HG03159 (cell line): Measurements from ENCODE around the gene CCT5.
"Not testable (repeated sequence)": the region's sequence is repeated elsewhere in the genome, so short reads cannot be mapped to it uniquely, and the experiment has no call there.

Experiments used
- ATAC-seq: cut with Tn5 transposase; IDR thresholded peaks from one replicate; pipeline ENCODE4 v1.9.1; 2021; ENCODE audit warnings: mild to moderate bottlenecking, moderate library complexity; ENCODE audit not compliant: unreplicated experiment

The CCT5 gene

DNA sequence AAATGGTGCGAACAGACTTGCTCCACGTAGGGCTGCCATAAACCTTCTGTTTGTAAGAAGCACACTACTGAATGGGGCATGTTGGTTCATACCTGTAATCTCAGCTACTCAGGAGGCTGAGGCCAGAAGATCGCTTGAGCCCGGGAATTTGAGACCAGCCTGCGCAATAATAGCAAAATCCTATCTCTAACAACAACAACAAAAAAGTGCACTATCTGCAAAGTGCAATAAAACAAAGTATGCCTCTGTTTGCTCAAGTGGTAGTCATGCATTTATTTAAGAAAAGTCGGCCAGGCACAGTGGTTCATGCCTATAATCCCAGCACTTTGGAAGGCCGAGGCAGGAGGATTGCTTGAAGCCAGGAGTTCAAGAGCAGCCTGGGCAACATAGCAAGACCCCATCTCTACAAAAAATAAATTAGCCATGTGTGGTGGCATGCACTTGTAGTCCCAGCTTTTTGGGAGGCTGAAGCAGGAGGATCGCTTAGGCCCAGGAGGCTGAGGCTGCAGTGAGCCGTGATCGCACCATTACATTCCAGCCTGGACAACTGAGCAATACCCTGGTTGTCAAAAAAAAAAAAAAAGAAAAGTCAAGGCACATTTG lies 5.6 kb upstream of the CCT5 start:
- no peak for ATAC-seq

DNA sequence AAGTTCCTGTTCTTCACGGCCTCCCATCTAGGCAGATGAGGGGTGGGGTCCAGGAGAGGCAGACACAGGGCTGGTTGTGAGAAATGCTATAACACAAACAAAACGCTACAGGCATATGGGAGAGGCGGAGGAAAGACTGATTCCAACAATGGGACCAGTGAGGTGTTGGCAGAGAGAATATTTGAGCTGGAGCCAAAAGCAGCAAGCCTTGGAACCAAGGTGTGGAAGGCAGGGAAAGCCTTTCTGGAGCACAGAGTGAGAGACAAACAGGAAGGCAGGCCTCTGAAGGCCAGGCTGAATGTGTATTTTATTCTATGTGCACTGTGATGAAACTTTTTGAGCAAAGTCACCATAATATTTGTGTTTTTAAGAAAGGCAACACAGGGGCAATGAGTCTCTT lies 3.3 kb upstream of the CCT5 start:
- no peak for ATAC-seq

DNA sequence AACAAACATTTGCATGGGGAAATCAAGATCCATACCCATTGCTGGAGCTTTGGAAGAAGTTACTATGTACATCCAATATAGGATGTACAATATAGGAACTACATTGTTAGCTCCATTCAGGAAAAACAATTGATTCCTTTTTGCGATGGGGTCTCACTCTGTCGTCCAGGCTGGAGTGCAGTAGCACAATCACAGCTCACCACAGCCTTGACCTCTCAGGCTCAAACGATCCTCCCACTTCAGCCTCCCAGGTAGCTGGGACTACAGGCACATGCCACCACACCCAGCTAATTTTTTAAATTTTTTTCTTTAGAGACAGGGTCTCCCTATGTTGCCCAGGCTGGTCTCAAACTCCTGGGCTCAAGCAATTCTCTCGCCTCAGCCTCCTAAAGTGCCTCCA lies 2.9 kb upstream of the CCT5 start:
- not testable (repeated sequence) for ATAC-seq

DNA sequence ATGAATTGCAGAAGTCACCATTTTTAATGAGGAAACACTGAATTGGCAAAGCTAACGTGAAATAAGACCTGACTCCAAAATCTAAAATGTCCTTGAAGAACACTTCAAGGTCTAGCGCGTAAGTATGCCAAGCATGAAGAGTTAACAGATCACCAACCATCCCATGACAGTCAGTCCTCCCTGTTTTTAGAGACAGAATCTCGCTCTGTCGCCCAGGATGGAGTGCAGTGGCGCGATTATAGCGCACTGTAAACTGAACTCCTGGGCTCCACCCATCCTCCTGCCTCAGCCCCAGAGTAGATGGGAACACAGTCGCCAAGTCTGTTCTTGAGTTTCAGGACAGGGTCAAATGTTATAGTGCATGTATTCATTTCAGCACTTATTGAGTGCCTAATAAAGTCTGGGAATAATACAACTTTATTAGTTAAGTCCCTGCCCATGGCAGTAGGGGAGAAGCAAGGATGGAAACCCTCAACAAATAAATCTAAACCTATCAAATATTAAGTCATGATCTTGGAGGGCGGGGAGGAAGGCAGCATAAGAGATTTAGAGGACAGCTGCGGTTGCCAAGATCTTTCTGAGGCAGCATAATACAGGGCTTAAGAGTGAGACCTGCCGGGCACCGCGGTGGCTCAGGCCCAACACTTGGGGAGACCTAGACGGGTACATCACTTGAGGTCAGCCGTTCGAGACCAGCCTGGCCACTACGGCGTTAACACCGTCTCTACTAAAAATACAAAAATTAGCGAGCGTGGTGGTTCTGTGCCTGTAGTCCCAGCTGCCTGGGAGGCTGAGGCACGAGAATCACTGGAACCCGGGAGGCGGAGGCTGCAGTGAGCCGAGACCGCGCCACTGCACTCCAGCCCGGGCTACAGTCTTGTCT lies 1.5 kb upstream of the CCT5 start:
- ATAC-seq: peak; percentile 4

- ATAC-seq: peak; percentile 14
Observed at GRCh38 chr5:10250806-10251276, 761 bp downstream of the CCT5 start.

DNA sequence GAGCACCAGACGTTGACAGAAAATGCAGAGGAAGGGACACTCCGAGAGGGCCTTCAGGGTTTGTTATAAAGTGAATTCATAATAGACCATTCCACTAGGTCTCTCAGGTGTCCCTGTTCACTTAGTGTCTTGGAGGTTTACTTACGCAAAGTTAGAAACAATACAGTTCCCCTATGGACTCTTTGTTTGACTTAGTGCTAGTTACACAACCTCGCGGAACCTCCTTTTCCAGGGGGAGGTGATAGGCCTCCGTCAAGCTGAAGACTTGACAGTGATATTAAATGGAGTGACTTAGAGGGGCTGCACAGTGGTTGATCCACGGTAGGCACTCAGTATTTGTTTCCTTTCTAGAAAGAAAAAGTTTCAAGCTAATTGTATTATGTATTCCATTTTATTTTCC lies 1.3 kb downstream of the CCT5 start:
- no peak for ATAC-seq

- ATAC-seq: no peak
Observed at GRCh38 chr5:10253390-10253789, 3.3 kb downstream of the CCT5 start.

- ATAC-seq: no peak
Observed at GRCh38 chr5:10254686-10255085, 4.6 kb downstream of the CCT5 start.

DNA sequence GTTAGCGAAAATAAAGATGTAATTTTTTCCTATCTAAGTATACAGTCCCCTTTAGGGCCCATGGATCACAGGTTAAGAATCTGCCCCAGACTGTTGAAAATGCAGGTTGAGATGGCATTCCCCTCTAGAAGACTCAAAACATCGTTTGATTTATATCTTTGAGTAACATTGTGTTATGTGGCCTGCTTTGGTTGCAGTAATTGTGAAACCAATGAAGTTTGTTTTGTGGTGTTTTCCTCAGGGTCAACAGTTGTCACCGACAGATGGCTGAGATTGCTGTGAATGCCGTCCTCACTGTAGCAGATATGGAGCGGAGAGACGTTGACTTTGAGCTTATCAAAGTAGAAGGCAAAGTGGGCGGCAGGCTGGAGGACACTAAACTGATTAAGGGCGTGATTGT lies 7.8 kb downstream of the CCT5 start:
- ATAC-seq: no peak

- ATAC-seq: no peak
Observed at GRCh38 chr5:10259899-10260298, 9.8 kb downstream of the CCT5 start.

- no peak for ATAC-seq
Observed at GRCh38 chr5:10261065-10261464, 11.0 kb downstream of the CCT5 start.

DNA sequence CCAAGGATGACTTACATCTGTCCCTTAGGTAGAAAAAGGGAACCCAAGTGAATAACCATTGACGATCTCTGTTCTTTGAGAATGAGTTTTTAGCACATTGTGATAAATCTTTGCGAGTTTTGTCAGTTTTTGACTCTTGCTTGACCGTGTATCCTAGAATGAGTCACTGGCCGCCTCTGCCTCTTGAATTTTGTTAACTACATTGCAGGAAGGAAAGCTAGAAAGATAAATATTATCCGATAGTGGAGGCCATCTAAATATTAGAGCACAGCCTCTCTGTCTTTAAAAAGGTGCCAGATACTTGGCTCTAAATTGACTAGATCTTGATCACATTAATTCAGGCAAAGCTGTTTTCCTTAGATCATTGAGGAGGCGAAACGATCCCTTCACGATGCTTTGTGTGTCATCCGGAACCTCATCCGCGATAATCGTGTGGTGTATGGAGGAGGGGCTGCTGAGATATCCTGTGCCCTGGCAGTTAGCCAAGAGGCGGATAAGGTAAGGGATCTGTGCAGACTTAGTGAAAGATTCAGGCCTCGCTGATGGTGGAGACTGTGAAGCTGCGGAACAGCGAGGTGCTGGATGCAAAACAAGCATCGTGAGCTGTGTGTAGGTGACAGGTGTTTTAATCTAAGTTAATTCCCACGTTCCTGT lies 12.2 kb downstream of the CCT5 start:
- no peak for ATAC-seq

GRCh38 chr5:10262995-10263394 lies 12.9 kb downstream of the CCT5 start:
- ATAC-seq: no peak

DNA sequence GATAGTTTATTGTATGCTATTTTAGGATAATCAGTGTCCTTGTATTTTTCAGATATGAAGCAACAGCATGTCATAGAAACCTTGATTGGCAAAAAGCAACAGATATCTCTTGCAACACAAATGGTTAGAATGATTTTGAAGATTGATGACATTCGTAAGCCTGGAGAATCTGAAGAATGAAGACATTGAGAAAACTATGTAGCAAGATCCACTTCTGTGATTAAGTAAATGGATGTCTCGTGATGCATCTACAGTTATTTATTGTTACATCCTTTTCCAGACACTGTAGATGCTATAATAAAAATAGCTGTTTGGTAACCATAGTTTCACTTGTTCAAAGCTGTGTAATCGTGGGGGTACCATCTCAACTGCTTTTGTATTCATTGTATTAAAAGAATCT lies 14.5 kb downstream of the CCT5 start:
- no peak for ATAC-seq

DNA sequence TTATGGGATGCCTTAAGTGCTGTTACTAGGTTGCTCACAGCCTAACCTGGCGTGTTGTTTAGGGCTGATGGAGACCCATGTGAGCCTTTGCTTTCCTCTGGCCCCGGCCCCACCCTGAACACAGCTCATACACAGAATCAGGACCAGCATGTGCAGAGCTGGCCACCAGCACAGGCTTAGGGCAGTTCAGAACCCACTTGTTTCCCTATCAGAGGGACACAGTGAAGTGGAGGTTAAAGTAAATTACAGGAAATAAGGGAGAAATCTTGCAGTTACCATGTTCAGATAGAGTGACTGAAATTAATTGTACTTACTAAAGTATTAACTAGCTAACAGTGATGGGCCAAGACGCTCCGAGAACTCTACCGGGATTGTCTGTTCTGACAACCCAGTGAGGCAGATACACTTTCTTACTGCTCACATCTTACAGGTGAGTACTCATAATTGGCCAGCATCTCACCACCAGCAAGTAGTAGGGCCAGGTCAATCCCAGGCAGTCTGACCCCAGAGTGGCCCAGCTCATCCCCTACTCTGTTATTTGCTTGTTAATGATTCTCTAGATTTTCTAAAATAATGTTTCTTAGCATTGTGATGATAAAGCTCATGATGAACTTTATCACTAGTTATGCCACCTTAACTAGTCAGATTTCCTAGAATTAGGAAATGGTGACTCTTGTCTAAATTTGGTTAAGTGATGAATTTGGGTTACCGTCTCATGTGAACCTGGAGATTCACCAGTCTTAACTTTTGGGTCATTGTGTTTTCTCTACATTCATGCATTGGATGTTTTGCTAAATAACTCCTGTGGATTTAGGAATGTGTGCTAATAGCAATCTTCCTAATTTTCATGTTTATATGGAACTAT lies 15.4 kb downstream of the CCT5 start:
- no peak for ATAC-seq

GRCh38 chr5:10266137-10266536 lies 16.1 kb downstream of the CCT5 start:
- no peak for ATAC-seq

GRCh38 chr5:10266839-10267238 lies 16.8 kb downstream of the CCT5 start:
- no peak for ATAC-seq

GRCh38 chr5:10268100-10268499 lies 18.0 kb downstream of the CCT5 start:
- ATAC-seq: no peak

DNA sequence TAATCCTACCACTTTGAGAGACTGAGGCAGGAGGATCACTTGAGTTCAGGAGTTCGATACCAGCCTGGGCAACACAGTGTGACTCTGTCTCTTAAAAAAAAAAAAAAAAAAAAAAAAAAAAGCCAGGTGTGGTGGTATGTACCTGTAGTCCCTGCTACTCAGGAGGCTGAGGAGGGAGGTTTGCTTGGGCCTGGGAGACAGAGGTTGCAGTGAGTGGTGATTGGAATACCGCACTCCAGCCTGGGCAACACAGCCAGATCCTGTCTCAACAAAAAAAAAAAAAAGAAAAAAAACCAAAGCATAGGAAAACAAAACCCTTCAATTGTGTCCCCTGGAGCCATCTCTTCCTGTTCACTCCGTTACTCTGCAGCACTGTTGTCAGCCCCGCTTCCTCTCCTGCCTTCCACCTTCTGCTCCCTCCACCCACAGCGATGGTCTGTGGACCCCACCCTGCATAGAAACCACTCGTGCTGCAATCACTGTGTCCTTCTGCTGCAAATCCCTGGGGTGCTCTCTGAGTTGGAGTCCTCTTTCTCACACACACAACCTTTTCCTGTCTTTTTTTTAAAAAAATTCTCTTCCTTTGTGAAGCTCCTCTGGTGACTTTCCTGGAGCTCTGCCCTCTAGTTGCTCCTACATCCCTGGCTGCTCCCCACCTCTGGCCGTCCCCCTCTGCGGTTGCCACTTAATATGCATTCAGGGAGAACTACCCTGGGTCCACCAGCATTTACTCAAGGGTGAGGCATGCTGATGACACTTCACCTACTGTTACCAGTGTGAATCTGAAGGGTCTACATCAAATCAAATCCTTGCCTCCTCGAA lies 22.2 kb downstream of the CCT5 start:
- ATAC-seq: no peak

DNA sequence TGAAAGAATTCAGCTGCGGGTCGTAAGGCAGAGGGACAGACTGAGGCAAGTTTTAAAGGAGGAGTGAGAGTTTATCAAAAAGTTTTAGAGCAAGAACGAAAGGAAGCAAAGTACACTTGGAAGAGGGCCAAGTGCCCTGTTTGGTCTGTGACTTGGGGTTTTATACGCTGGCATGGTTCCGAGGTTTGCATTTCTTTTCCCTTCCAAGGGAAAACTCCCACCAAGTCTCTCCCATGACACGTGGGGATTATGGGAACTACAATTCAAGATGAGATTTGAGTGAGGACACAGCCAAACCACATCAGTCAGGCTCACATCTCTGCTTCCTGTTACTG lies 22.8 kb downstream of the CCT5 start:
- ATAC-seq: not testable (repeated sequence)
